OCI-LY7 (cell line): ENCODE results near the gene CCDC66. TPM values are rescaled to one million over a fixed set of nuclear protein-coding genes. Genes with fewer than 3 reads are reported as not detected.

Experiments used
- BruUV-seq: library from RNA; stranded (reverse); fragments of 400-500 nt; replicated peaks from 2 replicates; lab custom pipeline; 2021; lab: Mats Ljungman, UMichigan
- CTCF ChIA-PET: fragments of 300-600 bp; sonication (Branson Sonifier 250); formaldehyde crosslinking; loops from one replicate; lab custom pipeline; 2022; ENCODE audit warnings: antibody characterized with exemption; ENCODE audit not compliant: unreplicated experiment; lab: Charles Lee
- POLR2A ChIA-PET: fragments of 300-600 bp; sonication (Branson Sonifier 250); formaldehyde crosslinking; loops from one replicate; lab custom pipeline; 2022; ENCODE audit warnings: antibody characterized with exemption; lab: Charles Lee
- DNase-seq: peaks from one replicate; pipeline ENCODE4 v3.0.0-alpha.2; 2015; ENCODE audit warnings: low spot score
- H2AFZ ChIP-seq: fragments of 200-600 bp; sonication (generic), shearing (Covaris generic); 2 replicates; pipeline ENCODE4 v1.6.1; 2014; ENCODE audit warnings: mild to moderate bottlenecking, antibody characterized with exemption, low read length, moderate library complexity
- H3K27ac ChIP-seq: fragments of 200-600 bp; sonication (generic); 2 replicates; pipeline ENCODE4 v1.5.1; 2014; ENCODE audit warnings: mixed run types, low read depth, mild to moderate bottlenecking, moderate library complexity, low read length, inconsistent platforms; ENCODE audit not compliant: poor library complexity, severe bottlenecking
- H3K36me3 ChIP-seq: fragments of 200-600 bp; sonication (generic); 2 replicates; pipeline ENCODE4 v1.6.1; 2014; ENCODE audit warnings: mild to moderate bottlenecking, antibody characterized with exemption, low read length, moderate library complexity, mixed read lengths; ENCODE audit not compliant: insufficient read depth
- H3K4me1 ChIP-seq: fragments of 200-600 bp; sonication (generic); 2 replicates; pipeline ENCODE4 v1.5.1; 2014; ENCODE audit warnings: mild to moderate bottlenecking, low read length; ENCODE audit not compliant: insufficient read depth, poor library complexity, severe bottlenecking
- H3K4me2 ChIP-seq: fragments of 200-600 bp; sonication (generic); 2 replicates; pipeline ENCODE4 v1.6.1; 2014; ENCODE audit warnings: mild to moderate bottlenecking, low read length
- H3K4me3 ChIP-seq: fragments of 200-600 bp; sonication (generic); 2 replicates; pipeline ENCODE4 v1.5.1; 2014; ENCODE audit warnings: mild to moderate bottlenecking, low read depth, low read length; ENCODE audit not compliant: poor library complexity, severe bottlenecking
- H3K79me2 ChIP-seq: fragments of 200-600 bp; sonication (generic); 2 replicates; pipeline ENCODE4 v1.6.1; 2016; ENCODE audit warnings: low read depth, mild to moderate bottlenecking, low read length, moderate library complexity, mixed read lengths; ENCODE audit not compliant: insufficient read depth
- H3K9me2 ChIP-seq: fragments of 200-600 bp; sonication (generic); 2 replicates; pipeline ENCODE4 v1.6.1; 2016; ENCODE audit warnings: mild to moderate bottlenecking, low read length, mixed read lengths; ENCODE audit not compliant: insufficient read depth
- H3K9me3 ChIP-seq: fragments of 200-600 bp; sonication (generic); 2 replicates; pipeline ENCODE4 v1.6.1; 2014; ENCODE audit warnings: mild to moderate bottlenecking, mixed run types, low read length, mixed read lengths
- H4K20me1 ChIP-seq: fragments of 200-600 bp; sonication (generic); 2 replicates; pipeline ENCODE4 v1.6.1; 2014; ENCODE audit warnings: mild to moderate bottlenecking, antibody characterized with exemption, low read length, moderate library complexity, mixed read lengths; ENCODE audit not compliant: insufficient read depth
- CTCF ChIP-seq: fragments of 200-600 bp; sonication (generic); conservative IDR thresholded peaks from 2 replicates; pipeline ENCODE4 v1.5.1; 2014; ENCODE audit warnings: mild to moderate bottlenecking, antibody characterized with exemption, low read length, moderate library complexity, mixed read lengths
- EZH2phosphoT487 ChIP-seq: fragments of 200-600 bp; sonication (generic); IDR thresholded peaks from 2 replicates; pipeline ENCODE4 v1.6.1; 2018; ENCODE audit warnings: low read depth, borderline replicate concordance, mild to moderate bottlenecking, mixed run types, antibody characterized with exemption, low read length, moderate library complexity, mixed read lengths
- intact Hi-C: fragments of 100-400 bp; cut with micrococcal nuclease; formaldehyde crosslinking; loops from one replicate; pipeline ENCODE4 v1.10.0; 2022; ENCODE audit not compliant: unreplicated experiment
- total RNA-seq, 2 experiments: library from RNA; depleted of rRNA in 1 of 2; stranded (reverse); fragments of >200 nt in 1 of 2; shearing (Covaris generic) in 1 of 2; gene quantifications; 2 replicates each; pipeline ENCODE4 v1.2.3, GENCODE V29; 2014 to 2022

CCDC66 gene
- total RNA-seq, 2 experiments from 2014 or later = 39.6 to 59.2 TPM

- intact Hi-C loops = no loop called here
- CTCF ChIA-PET = no interaction called here
- Histone ChIP-seq H3K27ac (no peak overlapping the region), H3K4me2 (no peak overlapping the region), H2AFZ (no peak overlapping the region), H3K79me2 (peaks cover 62% of the 10 kb centered on the region), H3K9me3 (0 out of 2 replicates have a peak, but pooled peaks cover 4% of the 10 kb centered on the region), H3K4me3 (no peak overlapping the region), H3K4me1 (no peaks in the 10 kb centered on the region), H4K20me1 (0 out of 2 replicates have a peak, but pooled peaks cover 7% of the 10 kb centered on the region), H3K9me2 (no peaks in the 10 kb centered on the region), H3K36me3 (peaks cover 100% of the 10 kb centered on the region)
- BruUV-seq = no TSS peak
- POLR2A ChIA-PET = interaction anchor here (0.6 to 1.0 kb wide), 2 partner anchors 27 to 33 kb away, joined by 3 read pairs; no protein-coding TSS in a partner anchor
- TF ChIP-seq EZH2phosphoT487 = no peak
- TF ChIP-seq CTCF = no peak
- no peak for DNase-seq
Measured at GRCh38 chr3:56654460-56654859, 97.5 kb downstream of the CCDC66 start.

DNA sequence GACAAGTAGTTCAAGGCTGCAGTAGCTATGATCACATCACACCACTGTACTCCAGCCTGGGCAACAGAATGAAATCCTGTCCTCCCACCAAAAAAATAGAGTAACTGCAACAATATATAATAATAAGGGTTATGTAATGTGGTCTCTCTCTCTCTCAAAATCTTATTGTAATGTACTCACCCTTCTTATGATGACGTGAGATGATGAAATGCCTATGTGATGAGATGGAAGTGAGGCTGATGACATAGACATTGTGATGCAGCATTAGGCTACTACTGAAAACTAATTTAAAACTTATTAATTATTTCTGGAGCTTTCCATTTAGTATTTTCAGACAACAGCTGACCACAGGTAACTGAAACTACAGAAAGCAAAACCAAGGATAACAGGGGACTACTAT lies 98.7 kb downstream of the CCDC66 start:
- Histone ChIP-seq H4K20me1 (no peaks in the 10 kb centered on the region), H3K79me2 (peaks cover 50% of the 10 kb centered on the region), H3K27ac (no peak overlapping the region), H3K9me3 (0 out of 2 replicates have a peak, but pooled peaks cover 4% of the 10 kb centered on the region), H2AFZ (no peak overlapping the region), H3K4me1 (no peaks in the 10 kb centered on the region), H3K9me2 (no peaks in the 10 kb centered on the region), H3K4me3 (no peak overlapping the region), H3K4me2 (no peak overlapping the region), H3K36me3 (peaks cover 100% of the 10 kb centered on the region)
- no peak for DNase-seq
- intact Hi-C loops = no loop called here
- no TSS peak for BruUV-seq
- TF ChIP-seq EZH2phosphoT487 = no peak
- no peak for TF ChIP-seq CTCF
- ChIA-PET POLR2A (interaction anchor here (0.7 kb wide), 1 partner anchor 35 kb away, joined by 4 read pairs; no protein-coding TSS in a partner anchor), CTCF (no interaction called here)

- BruUV-seq = no TSS peak
- Histone ChIP-seq H3K9me2 (no peaks in the 10 kb centered on the region), H2AFZ (no peak overlapping the region), H3K4me2 (no peak overlapping the region), H3K79me2 (peaks cover 5% of the 10 kb centered on the region; the same call in 1 of the 2 replicates), H3K9me3 (no peaks in the 10 kb centered on the region), H3K36me3 (peaks cover 100% of the 10 kb centered on the region), H3K27ac (no peak overlapping the region), H3K4me3 (no peak overlapping the region), H4K20me1 (no peaks in the 10 kb centered on the region), H3K4me1 (no peaks in the 10 kb centered on the region)
- intact Hi-C loops = loop anchor here (5.0 kb wide), 1 partner anchor 43 kb away; no protein-coding TSS in a partner anchor
- ChIA-PET CTCF (no interaction called here), POLR2A (interaction anchor here (1.0 to 1.4 kb wide), 2 partner anchors 10 to 12 kb away, joined by 4 to 6 read pairs; no protein-coding TSS in a partner anchor)
- TF ChIP-seq EZH2phosphoT487 (no peak), CTCF (no peak)
- no peak for DNase-seq
Measured at GRCh38 chr3:56664823-56665222, 107.8 kb downstream of the CCDC66 start.
